Neural progenitor cell (in vitro differentiated cells): ENCODE measurements around the gene SIN3B. TPM values are rescaled to one million over a fixed set of nuclear protein-coding genes. Genes with fewer than 3 reads are reported as not detected.
A peak's percentile ranks its signal among the peaks of the same experiment; 100 is the strongest.

Experiments used
- DNase-seq: peaks from one replicate; pipeline ENCODE4 v3.0.0-alpha.2; 2016; ENCODE audit warnings: low spot score
- H2AFZ ChIP-seq: fragments of 200-600 bp; sonication (generic); replicated peaks from 2 replicates; pipeline ENCODE4 v1.6.1; 2016; ENCODE audit warnings: antibody characterized with exemption
- H3F3A ChIP-seq: fragments of 200-600 bp; sonication (generic); 2 replicates; pipeline ENCODE4 v1.6.1; 2016; ENCODE audit warnings: antibody characterized with exemption, low read depth
- H3K27ac ChIP-seq: fragments of 200-600 bp; sonication (generic); 2 replicates; pipeline ENCODE4 v1.5.1; 2016; ENCODE audit warnings: mild to moderate bottlenecking
- H3K27me3 ChIP-seq: fragments of 200-600 bp; sonication (generic); 2 replicates; pipeline ENCODE4 v1.6.1; 2016; ENCODE audit warnings: mild to moderate bottlenecking, moderate library complexity
- H3K36me3 ChIP-seq: fragments of 200-600 bp; sonication (generic); 2 replicates; pipeline ENCODE4 v1.5.1; 2016
- H3K4me1 ChIP-seq: fragments of 200-600 bp; sonication (generic); 2 replicates; pipeline ENCODE4 v1.6.1; 2016; ENCODE audit warnings: mixed run types
- H3K4me2 ChIP-seq: fragments of 200-600 bp; sonication (generic); 2 replicates; pipeline ENCODE4 v1.6.1; 2016
- H3K4me3 ChIP-seq: fragments of 200-600 bp; sonication (generic); 2 replicates; pipeline ENCODE4 v1.5.1; 2016
- H3K79me2 ChIP-seq: fragments of 200-600 bp; sonication (generic); 2 replicates; pipeline ENCODE4 v1.6.1; 2016; ENCODE audit warnings: low read depth
- H3K9ac ChIP-seq: fragments of 200-600 bp; sonication (generic); 2 replicates; pipeline ENCODE4 v1.6.1; 2016
- H3K9me3 ChIP-seq: fragments of 200-600 bp; sonication (generic); 2 replicates; pipeline ENCODE4 v1.5.1; 2016; ENCODE audit warnings: low read depth
- H4K20me1 ChIP-seq: fragments of 200-600 bp; sonication (generic); 2 replicates; pipeline ENCODE4 v1.6.1; 2016; ENCODE audit warnings: low read depth
- H3K27ac Mint-ChIP-seq: 3 replicates; pipeline ENCODE4 v1.8.0; 2021; ENCODE audit warnings: mixed read lengths
- H3K27me3 Mint-ChIP-seq: 2 replicates; pipeline ENCODE4 v1.8.0; 2022; ENCODE audit warnings: low read depth, mild to moderate bottlenecking, inconsistent platforms, moderate library complexity, mixed read lengths; ENCODE audit not compliant: insufficient read depth
- H3K36me3 Mint-ChIP-seq: 3 replicates; pipeline ENCODE4 v1.8.0; 2021; ENCODE audit warnings: mixed read lengths
- H3K4me1 Mint-ChIP-seq: 3 replicates; pipeline ENCODE4 v1.8.0; 2021; ENCODE audit warnings: mixed read lengths
- H3K4me3 Mint-ChIP-seq: 3 replicates; pipeline ENCODE4 v1.8.0; 2021; ENCODE audit warnings: mild to moderate bottlenecking, moderate library complexity, mixed read lengths
- H3K9me3 Mint-ChIP-seq: 3 replicates; pipeline ENCODE4 v1.8.0; 2020; ENCODE audit warnings: mixed read lengths
- CTCF ChIP-seq: fragments of 200-600 bp; sonication (generic); IDR thresholded peaks from 2 replicates; pipeline ENCODE4 v1.5.1; 2017; ENCODE audit warnings: antibody characterized with exemption, mild to moderate bottlenecking
- EZH2 ChIP-seq: fragments of 200-600 bp; sonication (generic); IDR thresholded peaks from 2 replicates; pipeline ENCODE4 v1.6.1; 2017; ENCODE audit warnings: antibody characterized with exemption, mild to moderate bottlenecking, moderate library complexity
- EZH2phosphoT487 ChIP-seq: fragments of 200-600 bp; sonication (generic); IDR thresholded peaks from 2 replicates; pipeline ENCODE4 v1.6.1; 2017; ENCODE audit warnings: antibody characterized with exemption
- total RNA-seq: library from RNA; depleted of rRNA; stranded (reverse); fragments of >200 nt; gene quantifications from 2 replicates; pipeline ENCODE4 v1.2.3, GENCODE V29; 2015; ENCODE audit warnings: low replicate concordance

The SIN3B gene
- total RNA-seq, 1 donor from 2014 or later: 21.2 TPM

DNA sequence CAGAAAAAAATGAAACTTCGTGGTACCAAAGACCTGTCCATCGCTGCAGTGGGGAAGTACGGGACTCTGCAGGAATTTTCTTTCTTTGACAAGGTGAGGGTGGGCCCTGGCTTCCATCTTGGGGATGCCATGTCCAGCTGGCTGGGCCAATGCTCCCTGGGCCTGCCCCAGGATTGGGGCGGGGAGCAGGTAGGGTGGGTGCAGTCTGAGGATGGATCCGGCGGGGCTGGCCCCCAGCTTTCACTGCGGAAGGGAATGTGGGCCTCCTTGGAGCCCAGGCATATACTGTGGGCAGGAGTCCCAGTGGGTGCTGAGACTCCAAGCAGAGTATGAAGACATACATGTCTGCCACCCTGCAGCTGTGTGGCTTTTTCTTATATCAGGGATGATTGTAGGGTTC is 23.9 kb downstream of the SIN3B start:
- Mint-ChIP-seq H3K4me1 (no peaks in the 10 kb centered on the region), H3K9me3 (no peaks in the 10 kb centered on the region), H3K27me3 (peaks cover 6% of the 10 kb centered on the region), H3K27ac (no peak overlapping the region), H3K36me3 (peaks cover 25% of the 10 kb centered on the region), H3K4me3 (no peak overlapping the region)
- H3K4me3 ChIP-seq: no peak overlapping the region
- H3K79me2 ChIP-seq: no peaks in the 10 kb centered on the region
- H3K4me2 ChIP-seq: no peak overlapping the region
- H4K20me1 ChIP-seq: peaks cover 2% of the 10 kb centered on the region
- H3K9me3 ChIP-seq: no peaks in the 10 kb centered on the region
- H3K36me3 ChIP-seq: peaks cover 6% of the 10 kb centered on the region
- no peak for DNase-seq
- TF ChIP-seq CTCF: no peak
- TF ChIP-seq EZH2phosphoT487: no peak
- TF ChIP-seq EZH2: no peak
- H3F3A ChIP-seq: no peaks in the 10 kb centered on the region
- no peaks in the 10 kb centered on the region for H3K27me3 ChIP-seq
- H3K27ac ChIP-seq: no peak overlapping the region
- no peak overlapping the region for H3K9ac ChIP-seq
- H3K4me1 ChIP-seq: no peaks in the 10 kb centered on the region
- no peak overlapping the region for H2AFZ ChIP-seq

DNA sequence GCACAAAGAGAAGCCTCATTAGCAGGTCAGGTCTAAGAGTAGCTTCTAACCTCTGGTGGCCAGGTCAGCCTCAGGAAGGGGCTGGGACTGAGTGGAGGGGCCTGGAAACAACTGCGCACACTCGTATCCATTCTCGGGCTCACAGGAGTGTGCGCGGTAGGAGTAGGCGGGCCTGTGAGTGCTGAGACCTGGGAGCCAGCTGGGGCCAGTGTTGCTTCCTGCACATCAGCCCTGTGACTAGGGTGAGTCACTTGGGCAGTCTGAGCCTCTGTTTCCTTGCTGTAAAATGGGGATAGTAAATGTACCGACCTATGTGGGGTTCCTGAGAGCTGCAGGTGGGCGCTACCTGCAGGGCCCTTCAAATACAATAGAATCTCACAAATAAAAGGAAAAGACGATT is 26.9 kb downstream of the SIN3B start:
- H3K9ac ChIP-seq: no peak overlapping the region
- peaks cover 2% of the 10 kb centered on the region for H4K20me1 ChIP-seq
- Mint-ChIP-seq H3K4me3 (no peak overlapping the region), H3K36me3 (peaks cover 24% of the 10 kb centered on the region), H3K9me3 (no peaks in the 10 kb centered on the region), H3K27ac (no peak overlapping the region), H3K4me1 (no peaks in the 10 kb centered on the region), H3K27me3 (peaks cover 6% of the 10 kb centered on the region)
- no peaks in the 10 kb centered on the region for H3K79me2 ChIP-seq
- no peaks in the 10 kb centered on the region for H3F3A ChIP-seq
- H3K4me1 ChIP-seq: no peaks in the 10 kb centered on the region
- no peaks in the 10 kb centered on the region for H3K9me3 ChIP-seq
- no peak overlapping the region for H2AFZ ChIP-seq
- H3K36me3 ChIP-seq: no peaks in the 10 kb centered on the region
- H3K27ac ChIP-seq: no peak overlapping the region
- H3K4me2 ChIP-seq: no peak overlapping the region
- no peak overlapping the region for H3K4me3 ChIP-seq
- TF ChIP-seq EZH2: no peak
- no peak for TF ChIP-seq CTCF
- TF ChIP-seq EZH2phosphoT487: no peak
- no peaks in the 10 kb centered on the region for H3K27me3 ChIP-seq
- DNase-seq: no peak

- Histone ChIP-seq H3K4me3 (no peak overlapping the region), H3K36me3 (no peaks in the 10 kb centered on the region), H3K27me3 (no peaks in the 10 kb centered on the region), H3K9ac (no peak overlapping the region), H3K9me3 (no peaks in the 10 kb centered on the region), H3K4me1 (no peaks in the 10 kb centered on the region), H3F3A (no peaks in the 10 kb centered on the region), H3K79me2 (no peaks in the 10 kb centered on the region), H4K20me1 (no peaks in the 10 kb centered on the region), H3K4me2 (no peak overlapping the region), H3K27ac (no peak overlapping the region), H2AFZ (no peak overlapping the region)
- TF ChIP-seq EZH2phosphoT487: no peak
- no peak for TF ChIP-seq CTCF
- TF ChIP-seq EZH2: no peak
- H3K4me3 Mint-ChIP-seq: no peak overlapping the region
- H3K4me1 Mint-ChIP-seq: peaks cover 3% of the 10 kb centered on the region
- H3K27ac Mint-ChIP-seq: no peak overlapping the region
- peaks cover 5% of the 10 kb centered on the region for H3K27me3 Mint-ChIP-seq
- DNase-seq: no peak
- H3K9me3 Mint-ChIP-seq: no peaks in the 10 kb centered on the region
- peaks cover 24% of the 10 kb centered on the region for H3K36me3 Mint-ChIP-seq
Observed at GRCh38 chr19:16859626-16860025, 30.4 kb downstream of the SIN3B start.

DNA sequence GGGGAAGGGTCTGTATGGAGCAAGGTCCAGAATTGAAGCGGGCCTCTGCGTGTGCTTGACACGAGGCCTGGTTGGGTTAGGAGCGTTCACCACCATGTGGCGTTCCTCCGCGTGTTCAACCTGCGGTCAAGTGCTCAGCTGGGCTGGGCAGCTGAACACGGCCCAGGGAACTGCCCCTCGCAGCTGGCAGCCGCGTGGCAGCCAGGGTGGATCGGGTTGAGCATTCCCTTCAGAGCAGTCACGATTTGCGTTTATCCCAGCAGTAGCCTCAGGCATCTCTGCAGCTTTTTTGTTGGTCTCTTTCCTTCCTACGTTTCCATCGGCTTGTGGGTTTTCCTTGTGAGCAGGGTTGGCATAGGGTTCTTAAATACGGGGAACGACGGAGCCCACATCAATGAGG is 30.9 kb downstream of the SIN3B start:
- no peaks in the 10 kb centered on the region for H3K4me1 ChIP-seq
- no peak for DNase-seq
- no peak overlapping the region for H3K4me3 Mint-ChIP-seq
- no peaks in the 10 kb centered on the region for H3K79me2 ChIP-seq
- no peaks in the 10 kb centered on the region for H3K36me3 ChIP-seq
- peak overlapping the region; percentile 69 for H3K27ac Mint-ChIP-seq
- H2AFZ ChIP-seq: no peak overlapping the region
- H3K36me3 Mint-ChIP-seq: peaks cover 22% of the 10 kb centered on the region
- H3K27me3 ChIP-seq: no peaks in the 10 kb centered on the region
- H3K4me1 Mint-ChIP-seq: peaks cover 3% of the 10 kb centered on the region
- no peaks in the 10 kb centered on the region for H3F3A ChIP-seq
- no peaks in the 10 kb centered on the region for H3K9me3 Mint-ChIP-seq
- no peak for TF ChIP-seq EZH2
- TF ChIP-seq EZH2phosphoT487: no peak
- TF ChIP-seq CTCF: no peak
- no peak overlapping the region for H3K4me2 ChIP-seq
- H4K20me1 ChIP-seq: no peaks in the 10 kb centered on the region
- H3K9ac ChIP-seq: no peak overlapping the region
- no peak overlapping the region for H3K27ac ChIP-seq
- no peaks in the 10 kb centered on the region for H3K9me3 ChIP-seq
- peaks cover 2% of the 10 kb centered on the region for H3K27me3 Mint-ChIP-seq
- H3K4me3 ChIP-seq: no peak overlapping the region
